K562 (cell line): ENCODE measurements around the gene ADPRHL1. TPM values are rescaled to one million over a fixed set of nuclear protein-coding genes. Genes with fewer than 3 reads are reported as not detected.

Experiments used
- ATAC-seq: fragments of 200-7000 bp; cut with Tn5 transposase; 3 replicates; pipeline ENCODE4 v1.9.1; 2020; ENCODE audit warnings: moderate library complexity
- BruUV-seq: library from RNA; stranded (reverse); fragments of 400-500 nt; replicated peaks from 2 replicates; lab custom pipeline; 2021; lab: Mats Ljungman, UMichigan
- CTCF ChIA-PET: fragments of 300-600 bp; formaldehyde crosslinking; extraction: SDS; loops from one replicate; lab custom pipeline; 2021; ENCODE audit warnings: low intra/inter-chr PET ratio; lab: Yijun Ruan, JAX
- POLR2A ChIA-PET: fragments of 300-600, 350-650 bp; sonication (Branson Sonifier 250); formaldehyde crosslinking; extraction: SDS; loops from one replicate; lab custom pipeline; 2021; ENCODE audit warnings: antibody characterized with exemption, inconsistent platforms; lab: Yijun Ruan, JAX
- DNase-seq, 4 experiments: peaks; one replicate each; pipeline versions ENCODE4 v3.0.0 to v3.0.0-alpha.2; 2011 to 2018; ENCODE audit warnings: low spot score in 3 of 4, mixed read lengths in 3 of 4; ENCODE audit errors: extremely low read depth in 1 of 4
- FAIRE-seq: peaks from 2 replicates; lab custom pipeline; 2011; peaks lifted over from hg19 to GRCh38; lab: Jason Lieb, UNC
- H2AFZ ChIP-seq: 2 replicates; pipeline ENCODE4 v1.6.0; 2011; ENCODE audit warnings: low read depth, low read length, control low read depth, inconsistent platforms
- H3K27ac ChIP-seq: fragments of 200-600 bp; 3 replicates; pipeline ENCODE4 v1.8.0; 2011; ENCODE audit warnings: low read depth, mild to moderate bottlenecking, control low read depth, inconsistent platforms, low read length, moderate library complexity, mixed read lengths; ENCODE audit errors: extremely low read depth
- H3K27me3 ChIP-seq, 2 experiments: fragments of 300-600 bp in 1 of 2; 2 replicates in 1 of 2; 3 replicates in 1 of 2; pipeline versions ENCODE4 v1.6.0 to v1.8.0; 2011; ENCODE audit warnings: inconsistent platforms in 2 of 2, low read length in 2 of 2, mild to moderate bottlenecking in 1 of 2, mixed read lengths in 1 of 2, moderate library complexity in 1 of 2; ENCODE audit not compliant: control insufficient read depth in 2 of 2, insufficient read depth in 2 of 2
- H3K36me3 ChIP-seq: fragments of 300-600 bp; 3 replicates; pipeline ENCODE4 v1.8.0; 2011; ENCODE audit warnings: mild to moderate bottlenecking, low read length, inconsistent platforms; ENCODE audit not compliant: control insufficient read depth, insufficient read depth
- H3K4me1 ChIP-seq, 2 experiments: fragments of 200-600 bp in 1 of 2; replicated peaks in 1 of 2; 2 replicates in 1 of 2; 3 replicates in 1 of 2; pipeline versions ENCODE4 v1.5.1 to v1.8.0; 2011; ENCODE audit warnings: inconsistent platforms in 2 of 2, low read length in 2 of 2, mild to moderate bottlenecking in 1 of 2, mixed read lengths in 1 of 2, moderate library complexity in 1 of 2; ENCODE audit not compliant: control insufficient read depth in 2 of 2, insufficient read depth in 2 of 2
- H3K4me2 ChIP-seq: 2 replicates; pipeline ENCODE4 v1.6.1; 2011; ENCODE audit warnings: low read length, control low read depth, inconsistent platforms, mixed read lengths; ENCODE audit not compliant: insufficient read depth
- H3K4me3 ChIP-seq: fragments of 200-600 bp; sonication (generic), shearing (Covaris generic); 2 replicates; pipeline ENCODE4 v1.5.1; 2016; ENCODE audit warnings: control low read depth, inconsistent platforms
- H3K79me2 ChIP-seq: fragments of 200-600 bp; 3 replicates; pipeline ENCODE4 v1.8.0; 2011; ENCODE audit warnings: low read length, inconsistent platforms; ENCODE audit not compliant: control insufficient read depth, insufficient read depth
- H3K9ac ChIP-seq, 2 experiments: 2 replicates each; pipeline versions ENCODE4 v1.6.0 to v1.6.1; 2011; ENCODE audit warnings: low read depth in 2 of 2, low read length in 2 of 2, control low read depth in 1 of 2, inconsistent platforms in 1 of 2, mild to moderate bottlenecking in 1 of 2, mixed read lengths in 1 of 2; ENCODE audit not compliant: insufficient read depth in 1 of 2
- H3K9me1 ChIP-seq: one replicate; pipeline ENCODE4 v1.6.0; 2011; ENCODE audit warnings: inconsistent platforms, mild to moderate bottlenecking, low read length, moderate library complexity; ENCODE audit not compliant: control insufficient read depth, insufficient read depth
- H3K9me3 ChIP-seq: replicated peaks from 2 replicates; pipeline ENCODE4 v1.5.1; 2011; ENCODE audit warnings: low read depth, low read length, inconsistent platforms; ENCODE audit not compliant: control insufficient read depth, insufficient read depth
- H4K20me1 ChIP-seq: replicated peaks from 2 replicates; pipeline ENCODE4 v1.6.1; 2011; ENCODE audit warnings: low read length, inconsistent platforms, mixed read lengths; ENCODE audit not compliant: control insufficient read depth, insufficient read depth
- ATF1 ChIP-seq, 2 experiments: fragments of 450-650 bp in 1 of 2; IDR thresholded peaks; 2 replicates each; pipeline ENCODE4 v1.6.1; 2016; ENCODE audit warnings: missing compliant biosample characterization in 1 of 2, missing genetic modification characterization in 1 of 2
- BRF2 ChIP-seq: IDR thresholded peaks from 3 replicates; pipeline ENCODE4 v1.6.1; 2011; ENCODE audit warnings: borderline replicate concordance, mild to moderate bottlenecking; ENCODE audit not compliant: insufficient read length, insufficient read depth
- CBFA2T3 ChIP-seq: fragments of 450-650 bp; IDR thresholded peaks from 2 replicates; pipeline ENCODE4 v1.6.1; 2017
- FOXA3 ChIP-seq, 2 experiments: fragments of 450-650 bp in 1 of 2; sonication (generic) in 1 of 2; formaldehyde crosslinking; IDR thresholded peaks in 1 of 2; conservative IDR thresholded peaks in 1 of 2; 2 replicates each; pipeline versions ENCODE4 v1.4.0 to v1.8.0; 2020 to 2022; ENCODE audit warnings: mild to moderate bottlenecking in 2 of 2, missing genetic modification reagents in 1 of 2
- HCFC1 ChIP-seq: IDR thresholded peaks from 2 replicates; pipeline ENCODE4 v1.6.1; 2012; ENCODE audit warnings: low read depth, low read length, improper control_type of control experiment
- HNRNPK ChIP-seq: fragments of 200-400 bp; formaldehyde crosslinking; IDR thresholded peaks from one replicate; pipeline ENCODE4 v1.6.1; 2018; ENCODE audit warnings: mild to moderate bottlenecking, low read depth, low read length; ENCODE audit not compliant: poor library complexity, severe bottlenecking
- ILK ChIP-seq: fragments of 450-650 bp; IDR thresholded peaks from 2 replicates; pipeline ENCODE4 v1.6.1; 2016; ENCODE audit warnings: missing genetic modification characterization, low read depth, mild to moderate bottlenecking, missing compliant biosample characterization, moderate library complexity, borderline replicate concordance
- KDM1A ChIP-seq, 2 experiments: fragments of 450-650 bp; IDR thresholded peaks; 2 replicates each; pipeline ENCODE4 v1.6.1; 2016; ENCODE audit warnings: mild to moderate bottlenecking in 2 of 2
- MEF2A ChIP-seq: IDR thresholded peaks from 2 replicates; pipeline ENCODE4 v1.6.1; 2011; ENCODE audit warnings: low read depth, mild to moderate bottlenecking, low read length, moderate library complexity; ENCODE audit not compliant: control insufficient read depth
- MYBL2 ChIP-seq, 2 experiments: fragments of 450-650 bp in 1 of 2; sonication (generic) in 1 of 2; formaldehyde crosslinking in 1 of 2; IDR thresholded peaks; 2 replicates each; pipeline versions ENCODE4 v1.6.1 to v1.8.1; 2017 to 2022; ENCODE audit warnings: borderline replicate concordance in 1 of 2, inconsistent platforms in 1 of 2, low read depth in 1 of 2, mild to moderate bottlenecking in 1 of 2, missing genetic modification reagents in 1 of 2, moderate library complexity in 1 of 2
- PHF8 ChIP-seq: fragments of 200-600 bp; sonication (generic); IDR thresholded peaks from 2 replicates; pipeline ENCODE4 v1.6.1; 2012; ENCODE audit warnings: mixed run types, mild to moderate bottlenecking, inconsistent platforms, low read length, moderate library complexity, borderline replicate concordance
- POLR2B ChIP-seq: fragments of 450-650 bp; IDR thresholded peaks from 2 replicates; pipeline ENCODE4 v1.6.1; 2018; ENCODE audit warnings: low read depth; ENCODE audit not compliant: partially characterized antibody
- SMARCE1 ChIP-seq: fragments of 450-650 bp; IDR thresholded peaks from 2 replicates; pipeline ENCODE4 v1.7.1; 2016; ENCODE audit warnings: mild to moderate bottlenecking
- SOX6 ChIP-seq: fragments of 450-650 bp; IDR thresholded peaks from 2 replicates; pipeline ENCODE4 v1.6.1; 2014; ENCODE audit warnings: mild to moderate bottlenecking
- SRSF1 ChIP-seq: fragments of 200-400 bp; formaldehyde crosslinking; IDR thresholded peaks from 2 replicates; pipeline ENCODE4 v1.6.1; 2017; ENCODE audit warnings: mild to moderate bottlenecking, low read depth, low read length, moderate library complexity
- TARDBP ChIP-seq: fragments of 450-650 bp; IDR thresholded peaks from 2 replicates; pipeline ENCODE4 v1.6.1; 2016
- TBL1XR1 ChIP-seq, 2 experiments: IDR thresholded peaks; 2 replicates each; pipeline ENCODE4 v1.6.1; 2012; ENCODE audit warnings: improper control_type of control experiment in 2 of 2, low read length in 2 of 2, mild to moderate bottlenecking in 1 of 2
- TCF7 ChIP-seq: sonication (generic); IDR thresholded peaks from 2 replicates; pipeline ENCODE4 v1.6.1; 2016; ENCODE audit warnings: antibody characterized with exemption, borderline replicate concordance
- ZBED1 ChIP-seq: IDR thresholded peaks from 2 replicates; pipeline ENCODE4 v1.6.1; 2014
- ZC3H4 ChIP-seq: sonication (generic); formaldehyde crosslinking; IDR thresholded peaks from 2 replicates; pipeline ENCODE4 v1.9.0; 2021; ENCODE audit warnings: missing genetic modification reagents, borderline replicate concordance
- ZNF76 ChIP-seq: fragments of 250-450 bp; sonication (Bioruptor Pico); IDR thresholded peaks from 2 replicates; pipeline ENCODE4 v1.4.0; 2020; ENCODE audit warnings: mild to moderate bottlenecking, moderate library complexity, borderline replicate concordance
- WGBS: fragments of 100-300 bp; shearing (Covaris generic); methylation state at CpG from one replicate; pipeline ENCODE4 v1.1.6; 2016; ENCODE audit warnings: low coverage, mixed read lengths; ENCODE audit not compliant: insufficient coverage; ENCODE audit errors: missing lambda C conversion rate; 5-methylcytosine and 5-hydroxymethylcytosine counted together
- in situ Hi-C: fragments of 300-500 bp; cut with MboI; formaldehyde crosslinking; loops from 4 replicates; pipeline ENCODE4 v1.15.0; 2018; ENCODE audit warnings: inconsistent platforms, mixed read lengths
- intact Hi-C: fragments of 100-400 bp; cut with micrococcal nuclease; formaldehyde crosslinking; loops from 2 replicates; pipeline ENCODE4 v1.14.2; 2022
- polyA plus RNA-seq, 8 experiments: library from polyadenylated mRNA; depleted of rRNA in 4 of 8; stranded (reverse) in 5 of 8; unstranded in 3 of 8; fragments of >200 nt; fragmentation: Nextera tagmentation in 2 of 8; fragmentation: Illumina TruSeq in 1 of 8; extraction: Ambion mirVana in 2 of 8; extraction: Trizol in 1 of 8; gene quantifications; 2 replicates each; pipeline versions ENCODE4 v1.2.1 to v1.2.3, GENCODE V29; 2011 to 2014; ENCODE audit warnings: inconsistent platforms in 1 of 8, missing spikeins in 1 of 8
- total RNA-seq, 7 experiments: library from RNA; depleted of rRNA in 6 of 7; stranded (reverse); fragments of >200 nt in 6 of 7; fragmentation: Illumina TruSeq in 2 of 7; extraction: Trizol in 2 of 7; gene quantifications; 2 replicates each; pipeline versions ENCODE4 v1.2.1 to v1.2.3, GENCODE V29; 2011 to 2021; ENCODE audit warnings: low replicate concordance in 1 of 7

ADPRHL1 gene
- total and polyA plus RNA-seq, 9 of the 15 experiments (the other 6 are each of a cell fraction or from before 2014, with no cell fraction given) = 0.06 to 0.76 (median 0.37) TPM; not detected in 1

- no peaks in the 10 kb centered on the region for H3K36me3 ChIP-seq
- no peak overlapping the region for H2AFZ ChIP-seq
- no TSS peak for BruUV-seq
- FAIRE-seq = no peak
- peaks cover 0 to 29% of the 10 kb centered on the region in 2 experiments; a peak in 3 of 5 replicates for H3K4me1 ChIP-seq
- DNase-seq = no peak
- no peak overlapping the region for H3K4me3 ChIP-seq
- H3K27me3 ChIP-seq = peaks cover 27 to 63% of the 10 kb centered on the region in 2 experiments; a peak in 4 of 5 replicates
- no peaks in the 10 kb centered on the region for H3K9me3 ChIP-seq
- POLR2A ChIA-PET = interaction anchor here (1.3 kb wide), 1 partner anchor 20 kb away, joined by 5 read pairs; no protein-coding TSS in a partner anchor
- H3K4me2 ChIP-seq = peak overlapping the region; percentile 46
- H3K27ac ChIP-seq = no peak overlapping the region
- H3K9me1 ChIP-seq = no peaks in the 10 kb centered on the region
- no peak for ATAC-seq
- WGBS = 3% methylated on average over 13 of the region's 20 CpGs
- peak overlapping the region in 1 of 2 experiments; percentile 79; a peak in 2 of 4 replicates for H3K9ac ChIP-seq
- intact Hi-C loops (loop anchor here (10.0 kb wide), 1 partner anchor 193 kb away; the partner anchor contains the start of genes CUL4A and PCID2), in situ Hi-C loops (loop anchor here (25.0 kb wide), 1 partner anchor 461 kb away; no protein-coding TSS in a partner anchor)
- CTCF ChIA-PET = interaction anchor here (0.6 to 0.8 kb wide), 2 partner anchors 18 to 456 kb away, joined by 4 read pairs; no protein-coding TSS in a partner anchor
- H4K20me1 ChIP-seq = peaks cover 5% of the 10 kb centered on the region; the same call in 1 of the 2 replicates
- no peaks in the 10 kb centered on the region for H3K79me2 ChIP-seq
- TF ChIP-seq HCFC1 (no peak), HNRNPK (no peak), ZC3H4 (CRISPR knock-in tag) (no peak), TARDBP (no peak), POLR2B (no peak), ILK (tag) (no peak), ZBED1 (no peak), MYBL2 (IDR thresholded peaks at IDR 0.05; ENCODE audit: low read depth) (no peak), MYBL2 (CRISPR knock-in tag; IDR thresholded peaks at IDR 0.05; ENCODE audit: borderline replicate concordance) (no peak), PHF8 (no peak), BRF2 (no peak), MEF2A (no peak), TCF7 (no peak), TBL1XR1 (IDR thresholded peaks at IDR 0.05; ENCODE audit: low read length in 2 of 2) (no peak), SOX6 (0 out of 2 replicates have a peak, but pooled peaks have one; percentile 15), KDM1A (IDR thresholded peaks at IDR 0.05) (no peak), FOXA3 (CRISPR knock-in tag; conservative IDR thresholded peaks at IDR 0.05 in 1 of 2, IDR thresholded peaks at IDR 0.05 in 1 of 2) (no peak), ATF1 (CRISPR knock-in tag; IDR thresholded peaks at IDR 0.05) (no peak), ATF1 (tag; IDR thresholded peaks at IDR 0.05) (no peak), ZNF76 (CRISPR knock-in tag) (no peak), SMARCE1 (no peak), CBFA2T3 (peak; percentile 35), SRSF1 (no peak)
Observed at GRCh38 chr13:113397608-113398425, 55.5 kb downstream of the ADPRHL1 start.
